ENCODE data around the gene SIK3.
A peak's percentile ranks its signal among the peaks of the same experiment; 100 is the strongest.
"Not testable (repeated sequence)": the region's sequence is repeated elsewhere in the genome, so short reads cannot be mapped to it uniquely, and the experiment has no call there.

Gene SIK3

DNA sequence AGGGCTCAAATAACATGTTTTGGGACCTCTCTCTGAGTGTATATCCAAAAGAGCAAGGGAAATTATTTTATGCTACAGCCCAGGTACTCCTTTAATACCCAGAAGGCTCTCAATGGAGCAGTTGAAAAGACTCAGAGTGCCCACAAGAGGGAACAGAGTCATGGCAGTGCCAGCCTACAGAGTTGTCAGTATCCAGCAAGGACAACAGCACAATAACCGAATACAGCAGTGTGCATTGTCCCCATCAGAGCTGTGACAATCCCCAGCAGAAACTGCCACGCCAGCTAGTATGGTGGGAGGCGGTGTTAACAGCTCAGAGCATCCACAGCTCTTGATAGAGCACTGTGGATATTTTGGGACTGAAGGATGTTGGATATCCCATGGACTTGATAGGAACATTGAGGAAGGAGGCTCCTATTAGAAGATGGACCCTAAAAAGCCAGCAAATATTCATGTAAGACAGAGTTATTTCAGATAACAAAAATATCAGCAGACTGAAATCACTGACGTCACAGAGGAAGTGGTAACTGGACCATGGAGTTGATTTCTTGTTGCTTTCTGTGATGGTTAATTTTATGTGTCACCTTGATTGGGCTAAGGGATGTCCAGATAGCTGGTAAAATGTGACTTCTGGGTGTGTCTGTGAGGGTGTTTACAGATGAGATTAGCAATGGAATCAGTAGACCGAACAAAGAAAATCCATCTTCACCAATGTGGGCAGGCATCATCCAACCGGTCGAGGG, 28.2 kb upstream of the SIK3 start:
- Mint-ChIP-seq H3K27ac (no peak overlapping the region), H3K4me1 (no peaks in the 10 kb centered on the region), H3K4me3 (no peak overlapping the region), H3K36me3 (no peaks in the 10 kb centered on the region), H3K9me3 (no peaks in the 10 kb centered on the region)
- DNase-seq (ENCODE audit: low spot score in 2 of 2) (no peak), ATAC-seq (no peak)

DNA sequence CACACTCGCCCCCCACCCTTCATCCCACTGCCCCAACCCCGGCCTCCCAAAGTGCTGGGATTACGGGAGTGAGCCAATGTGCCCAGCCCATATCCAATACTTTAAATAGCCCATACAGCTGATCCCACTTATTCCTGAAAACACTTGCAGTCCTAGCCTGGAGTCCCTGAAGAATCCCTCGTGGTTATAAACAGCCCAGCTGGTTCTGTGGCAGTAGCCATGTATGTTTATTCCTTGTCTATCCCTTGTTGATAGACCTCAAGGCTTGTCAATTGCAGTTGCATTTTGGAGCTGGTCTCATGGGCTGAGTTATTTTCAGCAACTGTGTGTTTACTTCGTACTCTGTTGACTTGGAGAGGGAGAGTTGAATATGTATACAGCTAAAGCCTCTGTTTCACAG, 24.3 kb upstream of the SIK3 start:
- ATAC-seq, result no peak
- no peaks in the 10 kb centered on the region for H3K36me3 Mint-ChIP-seq
- H3K9me3 Mint-ChIP-seq, result no peaks in the 10 kb centered on the region
- H3K4me1 Mint-ChIP-seq, result no peaks in the 10 kb centered on the region
- DNase-seq (ENCODE audit: low spot score in 2 of 2), result no peak
- no peak overlapping the region for H3K4me3 Mint-ChIP-seq
- no peak overlapping the region for H3K27ac Mint-ChIP-seq

DNA sequence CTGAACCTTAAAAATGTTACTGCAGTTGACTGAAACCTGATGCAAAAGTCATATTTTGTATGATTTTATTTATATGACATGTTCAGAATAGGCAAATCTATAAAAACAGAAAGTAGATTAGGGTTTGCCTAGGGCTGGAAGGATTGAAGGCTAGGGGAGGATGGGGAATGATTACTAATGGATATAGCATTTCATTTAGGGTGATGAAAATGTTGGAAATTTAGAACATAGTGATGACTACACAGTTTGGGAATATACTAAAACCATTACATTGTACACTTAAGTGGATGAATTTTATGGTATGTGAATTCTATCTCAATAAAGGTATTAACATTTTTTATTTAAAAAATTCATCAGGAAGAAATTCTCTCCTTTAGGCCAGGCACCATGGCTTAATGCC, 22.9 kb upstream of the SIK3 start:
- Mint-ChIP-seq H3K9me3 (no peaks in the 10 kb centered on the region), H3K27ac (no peak overlapping the region), H3K36me3 (no peaks in the 10 kb centered on the region), H3K4me1 (no peaks in the 10 kb centered on the region), H3K4me3 (no peak overlapping the region)
- ATAC-seq (no peak), DNase-seq (ENCODE audit: low spot score in 2 of 2) (no peak)

DNA sequence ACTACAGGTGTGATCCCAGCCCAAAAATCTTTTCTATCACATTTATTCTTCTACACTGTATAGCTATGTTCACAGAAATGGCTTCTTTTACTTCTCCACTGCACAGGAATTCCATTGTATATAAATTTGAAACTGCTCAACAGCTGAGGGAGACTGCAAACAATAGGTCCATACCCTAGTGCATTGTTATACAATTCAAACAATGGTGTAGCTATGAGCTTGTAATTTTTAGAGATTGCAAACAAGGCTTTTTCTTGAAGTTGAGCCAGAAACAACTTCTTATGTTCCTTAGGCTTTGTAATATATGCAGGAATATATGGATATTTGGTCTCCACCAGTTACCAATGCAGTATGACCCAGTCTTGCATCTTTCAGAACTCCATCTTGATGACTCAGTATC, 19.5 kb upstream of the SIK3 start:
- Mint-ChIP-seq H3K4me3 (no peak overlapping the region), H3K9me3 (no peaks in the 10 kb centered on the region), H3K36me3 (no peaks in the 10 kb centered on the region), H3K27ac (no peak overlapping the region), H3K4me1 (no peaks in the 10 kb centered on the region)
- ATAC-seq (no peak), DNase-seq (ENCODE audit: low spot score in 2 of 2) (no peak)

DNA sequence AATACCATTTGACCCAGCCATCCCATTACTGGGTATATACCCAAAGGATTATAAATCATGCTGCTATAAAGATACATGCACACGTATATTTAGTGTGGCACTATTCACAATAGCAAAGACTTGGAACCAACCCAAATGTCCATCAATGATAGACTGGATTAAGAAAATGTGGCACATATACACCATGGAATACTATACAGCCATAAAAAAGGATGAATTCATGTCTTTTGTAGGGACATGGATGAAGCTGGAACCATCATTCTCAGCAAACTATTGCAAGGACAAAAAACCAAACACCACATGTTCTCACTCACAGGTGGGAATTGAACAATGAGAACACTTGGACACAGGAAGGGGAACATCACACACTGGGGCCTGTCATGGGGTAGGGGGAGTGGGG, 14.7 kb upstream of the SIK3 start:
- DNase-seq (ENCODE audit: low spot score in 2 of 2); ATAC-seq; H3K27ac Mint-ChIP-seq; H3K36me3 Mint-ChIP-seq; H3K9me3 Mint-ChIP-seq; H3K4me1 Mint-ChIP-seq; H3K4me3 Mint-ChIP-seq: not testable (repeated sequence)

DNA sequence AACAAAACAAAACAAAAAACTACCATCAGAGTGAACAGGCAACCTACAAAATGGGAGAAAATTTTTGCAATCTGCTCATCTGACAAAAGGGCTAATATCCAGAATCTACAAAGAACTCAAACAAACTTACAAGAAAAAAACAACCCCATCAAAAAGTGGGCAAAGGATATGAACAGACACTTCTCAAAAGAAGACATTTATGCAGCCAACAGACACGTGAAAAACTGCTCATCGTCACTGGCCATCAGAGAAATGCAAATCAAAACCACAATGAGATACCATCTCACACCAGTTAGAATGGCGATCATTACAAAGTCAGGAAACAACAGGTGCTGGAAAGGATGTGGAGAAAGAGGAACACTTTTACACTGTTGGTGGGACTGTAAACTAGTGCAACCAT, 14.3 kb upstream of the SIK3 start:
- not testable (repeated sequence) for DNase-seq (ENCODE audit: low spot score in 2 of 2); ATAC-seq; H3K4me1 Mint-ChIP-seq; H3K4me3 Mint-ChIP-seq; H3K9me3 Mint-ChIP-seq; H3K27ac Mint-ChIP-seq; H3K36me3 Mint-ChIP-seq

DNA sequence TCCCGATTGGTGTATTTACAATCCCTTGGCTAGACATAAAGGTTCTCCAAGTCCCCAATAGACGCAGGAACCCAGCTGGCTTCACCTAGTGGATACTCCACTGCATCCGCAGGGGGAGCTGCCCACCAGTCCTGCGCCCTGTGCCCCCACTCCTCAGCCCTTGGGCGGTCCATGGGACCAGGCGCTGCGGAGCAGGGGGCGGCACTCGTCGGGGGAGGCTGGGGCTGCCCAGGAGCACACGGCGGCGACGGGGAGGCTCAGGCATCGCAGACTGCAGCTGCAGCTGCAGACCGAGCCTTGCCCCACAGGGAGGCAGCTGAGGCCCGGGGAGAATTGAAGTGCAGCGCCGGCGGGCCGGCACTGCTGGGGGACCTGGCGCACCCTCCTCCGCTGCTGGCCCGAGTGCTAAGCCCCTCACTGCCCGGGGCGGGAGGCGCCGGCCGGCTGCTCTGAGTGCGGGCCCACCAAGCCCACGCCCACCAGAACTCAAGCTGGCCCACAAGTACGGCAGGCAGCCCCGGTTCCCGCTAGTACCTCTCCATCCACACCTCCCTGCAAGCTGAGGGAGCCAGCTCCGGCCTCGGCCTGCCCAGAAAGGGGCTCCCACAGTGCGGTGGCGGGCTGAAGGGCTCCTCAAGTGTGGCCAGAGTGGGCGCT, 12.2 kb upstream of the SIK3 start:
- Mint-ChIP-seq H3K4me3 (no peak overlapping the region), H3K4me1 (no peaks in the 10 kb centered on the region), H3K36me3 (no peaks in the 10 kb centered on the region), H3K27ac (no peak overlapping the region), H3K9me3 (no peaks in the 10 kb centered on the region)
- ATAC-seq (no peak), DNase-seq (ENCODE audit: low spot score in 2 of 2) (no peak)

DNA sequence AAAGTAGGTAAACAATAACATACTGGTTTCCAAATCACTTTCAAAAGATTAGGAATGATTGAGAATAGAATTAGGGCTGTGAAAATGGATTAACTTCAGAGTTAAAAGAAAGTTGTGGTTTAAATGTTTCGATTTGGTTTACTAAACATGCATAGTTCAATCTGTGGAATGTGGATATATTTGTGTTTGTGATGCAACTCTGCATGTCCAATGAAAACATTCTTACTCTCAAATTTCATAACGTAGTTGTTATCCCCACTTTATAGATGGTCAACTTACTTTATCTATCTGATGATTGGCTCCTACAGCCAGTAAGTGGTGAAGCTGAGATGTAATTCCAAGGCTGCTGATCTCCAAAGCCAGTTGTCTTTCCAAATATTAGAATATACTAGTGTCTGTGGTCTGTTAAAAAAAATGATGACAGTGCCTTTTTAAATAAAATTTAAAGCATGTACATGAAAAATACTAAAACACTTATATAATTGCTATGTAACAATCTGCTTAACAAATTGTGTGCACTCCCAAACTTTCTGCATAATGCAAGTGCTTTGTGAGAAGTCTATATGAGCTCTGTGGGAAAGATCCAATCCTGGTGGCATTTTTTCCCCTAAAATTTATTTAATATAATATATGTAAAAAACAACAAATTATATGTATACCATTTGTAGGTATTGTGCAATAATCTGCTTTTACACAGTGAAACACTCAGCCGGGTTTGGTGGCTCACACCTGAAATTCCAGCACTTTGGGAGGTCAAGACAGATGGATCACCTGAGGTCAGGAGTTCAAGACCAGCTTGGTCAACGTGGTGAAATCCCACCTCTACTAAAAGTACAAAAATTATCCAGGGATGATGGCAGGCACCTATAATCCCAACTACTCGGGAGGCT, 9.7 kb upstream of the SIK3 start:
- no peak for ATAC-seq
- no peak overlapping the region for H3K4me3 Mint-ChIP-seq

DNA sequence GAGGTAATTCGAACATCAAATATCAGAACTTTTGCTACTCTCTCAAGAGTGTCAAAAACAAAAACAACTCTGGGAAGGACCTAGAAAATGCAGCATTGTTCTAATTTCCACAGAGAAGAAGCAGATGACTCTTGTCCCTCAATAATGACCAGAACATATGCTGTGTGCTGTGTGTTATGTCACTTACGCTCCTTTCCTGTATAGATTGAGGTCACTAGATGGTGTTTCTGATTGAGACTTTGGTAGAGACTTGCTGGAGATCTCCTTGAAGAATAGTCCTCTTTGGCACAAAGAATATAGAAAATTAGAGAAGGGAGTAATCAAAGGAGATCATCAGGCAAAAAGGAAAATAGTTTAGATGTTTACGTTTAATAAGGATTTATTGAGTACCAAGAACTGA, 2.3 kb upstream of the SIK3 start:
- Mint-ChIP-seq H3K9me3 (no peaks in the 10 kb centered on the region), H3K4me3 (no peak overlapping the region), H3K4me1 (peaks cover 46% of the 10 kb centered on the region), H3K36me3 (peaks cover 35% of the 10 kb centered on the region), H3K27ac (no peak overlapping the region)
- ATAC-seq (no peak), DNase-seq (ENCODE audit: low spot score in 2 of 2) (no peak)

More for the DNA sequence above, 9.7 kb upstream of the SIK3 start:
- Mint-ChIP-seq H3K36me3 (no peaks in the 10 kb centered on the region), H3K27ac (no peak overlapping the region), H3K9me3 (no peaks in the 10 kb centered on the region), H3K4me1 (no peaks in the 10 kb centered on the region)
- DNase-seq (ENCODE audit: low spot score in 2 of 2), result no peak

DNA sequence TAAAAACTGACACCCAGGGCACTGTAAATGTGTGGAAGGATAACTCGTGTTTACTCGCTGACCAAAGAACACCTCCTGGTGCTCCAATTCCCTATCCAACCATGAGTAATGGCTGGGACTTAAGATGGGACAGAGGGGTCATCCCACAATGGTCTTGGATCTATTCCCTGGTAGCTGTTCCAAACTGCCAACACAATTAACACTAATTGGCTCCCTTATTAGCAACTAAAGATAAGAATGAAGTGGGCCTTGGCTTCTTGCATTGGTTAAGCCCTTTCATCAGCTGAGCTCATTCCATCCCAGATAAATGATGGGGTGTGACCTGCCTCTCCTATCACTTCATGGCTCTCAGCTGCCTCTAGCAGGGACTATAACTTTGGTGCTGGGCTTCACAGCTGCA, 1.5 kb upstream of the SIK3 start:
- Mint-ChIP-seq H3K4me3 (peak overlapping the region; percentile 90), H3K9me3 (no peaks in the 10 kb centered on the region), H3K4me1 (peaks cover 55% of the 10 kb centered on the region), H3K27ac (peak overlapping the region; percentile 95), H3K36me3 (peaks cover 35% of the 10 kb centered on the region)
- no peak for DNase-seq (ENCODE audit: low spot score in 2 of 2)
- ATAC-seq, result no peak

DNA sequence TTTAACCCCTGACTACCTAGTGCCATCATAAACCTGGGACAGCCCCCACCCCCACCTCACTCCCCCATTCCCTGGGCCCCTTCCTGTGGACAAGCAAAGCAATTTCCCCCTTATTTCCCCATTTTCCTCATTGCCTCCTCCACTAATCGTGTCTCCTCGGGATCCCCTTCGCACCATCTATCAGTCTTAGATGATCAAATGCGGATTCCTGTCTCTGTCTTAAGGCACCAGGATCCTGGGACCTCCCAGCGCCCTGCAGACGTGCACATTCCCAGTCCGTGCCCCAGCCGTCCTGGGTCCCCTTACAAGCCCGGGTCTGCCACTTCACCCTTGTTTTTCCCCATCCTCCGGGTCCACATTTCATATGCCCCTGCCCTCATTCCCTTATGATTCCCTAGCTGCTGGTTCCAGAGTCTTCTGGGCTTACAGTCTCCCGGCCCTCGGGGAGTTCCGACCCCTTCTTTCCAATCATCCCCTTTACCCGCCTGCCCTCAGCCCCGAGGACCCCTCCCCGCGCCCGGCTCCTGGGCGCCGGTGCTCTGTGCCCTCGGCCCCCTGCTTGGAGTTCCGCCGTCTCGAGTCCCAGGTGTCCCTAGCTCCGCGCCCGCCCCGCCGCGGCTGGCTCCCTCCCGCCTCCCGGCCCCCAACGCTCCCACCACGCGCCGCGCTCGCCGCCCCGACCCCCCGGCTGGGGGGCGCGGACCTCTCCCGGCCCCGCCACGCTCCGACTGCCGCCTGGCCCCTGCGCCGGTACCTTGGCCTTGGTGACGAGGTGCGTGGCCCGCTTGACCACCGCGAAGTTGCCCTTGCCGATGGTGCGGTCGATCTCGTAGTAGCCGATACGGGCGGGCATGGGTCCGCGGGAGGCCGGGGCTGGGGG, 599 bp downstream of the SIK3 start:
- peak overlapping the region; percentile 90 for H3K4me3 Mint-ChIP-seq

DNA sequence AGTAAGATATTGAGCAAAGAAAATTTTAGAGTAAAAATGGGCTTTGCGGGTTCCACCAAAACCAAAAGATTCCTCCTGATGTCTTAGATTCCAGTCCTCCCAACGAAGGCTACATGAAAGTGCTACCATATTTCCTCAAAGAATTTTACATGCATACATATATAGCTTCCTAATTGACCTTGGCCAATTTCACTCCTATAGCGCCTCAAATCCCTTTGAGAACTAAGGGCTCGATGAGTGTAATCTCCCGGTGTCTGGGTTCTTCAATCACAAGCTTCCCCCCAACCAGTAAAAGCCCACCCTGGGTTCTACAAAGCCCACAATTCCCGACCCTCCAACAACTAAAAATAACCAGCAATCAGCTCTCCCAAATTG, 1.2 kb downstream of the SIK3 start:
- ATAC-seq (no peak), DNase-seq (ENCODE audit: low spot score in 2 of 2) (no peak)
- Mint-ChIP-seq H3K4me3 (peak overlapping the region; percentile 90), H3K9me3 (peaks cover 5% of the 10 kb centered on the region), H3K36me3 (peaks cover 43% of the 10 kb centered on the region), H3K27ac (peak overlapping the region; percentile 95), H3K4me1 (peaks cover 82% of the 10 kb centered on the region)

More for the DNA sequence above, 599 bp downstream of the SIK3 start:
- Mint-ChIP-seq H3K27ac (peak overlapping the region; percentile 95), H3K4me1 (peaks cover 76% of the 10 kb centered on the region), H3K36me3 (peaks cover 36% of the 10 kb centered on the region), H3K9me3 (no peaks in the 10 kb centered on the region)
- ATAC-seq (peak; percentile 27), DNase-seq (ENCODE audit: low spot score in 2 of 2) (peak; percentile 46 to 76)

DNA sequence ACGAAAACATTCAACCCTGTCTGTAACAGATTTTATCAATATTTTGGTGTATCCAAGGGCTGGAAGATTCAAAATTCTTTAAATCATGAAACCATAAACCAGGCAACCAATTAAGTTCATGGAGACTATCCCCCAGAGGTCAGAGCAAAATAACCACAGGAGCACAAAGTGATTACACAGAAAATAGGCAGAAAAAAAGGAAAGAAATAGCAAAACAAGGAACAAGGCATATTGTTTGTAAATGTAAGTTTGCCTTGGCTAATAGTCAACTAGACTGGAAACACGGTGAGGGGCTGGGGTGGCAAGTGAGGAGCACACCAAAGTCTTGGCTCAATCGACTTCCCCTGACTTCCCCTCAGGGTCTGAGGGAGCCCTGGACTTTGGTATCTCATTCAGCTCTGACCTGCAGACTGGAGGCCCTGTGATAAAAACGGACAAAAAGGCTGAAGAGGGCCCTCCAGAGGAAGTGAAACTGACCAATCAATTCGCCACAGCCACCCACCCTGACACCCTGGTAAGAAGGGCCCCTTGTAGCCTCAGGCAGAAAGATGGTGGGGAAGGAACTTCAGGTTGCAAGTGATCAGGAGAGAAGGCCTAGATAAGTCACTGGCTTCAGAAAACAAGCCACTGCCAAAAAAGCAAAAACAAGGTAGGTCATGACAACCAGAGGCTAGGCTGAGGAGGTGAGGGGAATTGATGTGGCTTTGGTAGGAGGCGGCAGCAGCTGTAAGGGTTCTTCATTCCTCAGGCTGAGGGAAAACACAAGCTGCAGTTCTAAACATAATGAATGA, 1.8 kb downstream of the SIK3 start:
- peak overlapping the region; percentile 95 for H3K27ac Mint-ChIP-seq
- peaks cover 49% of the 10 kb centered on the region for H3K36me3 Mint-ChIP-seq
- peak; percentile 17 for ATAC-seq
- H3K9me3 Mint-ChIP-seq, result peaks cover 5% of the 10 kb centered on the region
- peaks cover 88% of the 10 kb centered on the region for H3K4me1 Mint-ChIP-seq
- peak in 1 of 2 donors; percentile 75 for DNase-seq (ENCODE audit: low spot score in 2 of 2)
- peak overlapping the region; percentile 90 for H3K4me3 Mint-ChIP-seq

Measured in stimulated activated effector memory CD8-positive, alpha-beta T cell treated with anti-CD3 and anti-CD28 coated beads, Interleukin-12 subunit alpha, Interleukin-12 subunit beta, amount 100 ng/mL, for 72 hours (primary cell).